Effector CD4-positive, alpha-beta T cell (primary cell): Measurements from ENCODE around the gene SYNGR2.

Experiments
- DNase-seq: peaks from one replicate; pipeline ENCODE4 v3.0.0-alpha.2; 2020

Gene SYNGR2

DNA sequence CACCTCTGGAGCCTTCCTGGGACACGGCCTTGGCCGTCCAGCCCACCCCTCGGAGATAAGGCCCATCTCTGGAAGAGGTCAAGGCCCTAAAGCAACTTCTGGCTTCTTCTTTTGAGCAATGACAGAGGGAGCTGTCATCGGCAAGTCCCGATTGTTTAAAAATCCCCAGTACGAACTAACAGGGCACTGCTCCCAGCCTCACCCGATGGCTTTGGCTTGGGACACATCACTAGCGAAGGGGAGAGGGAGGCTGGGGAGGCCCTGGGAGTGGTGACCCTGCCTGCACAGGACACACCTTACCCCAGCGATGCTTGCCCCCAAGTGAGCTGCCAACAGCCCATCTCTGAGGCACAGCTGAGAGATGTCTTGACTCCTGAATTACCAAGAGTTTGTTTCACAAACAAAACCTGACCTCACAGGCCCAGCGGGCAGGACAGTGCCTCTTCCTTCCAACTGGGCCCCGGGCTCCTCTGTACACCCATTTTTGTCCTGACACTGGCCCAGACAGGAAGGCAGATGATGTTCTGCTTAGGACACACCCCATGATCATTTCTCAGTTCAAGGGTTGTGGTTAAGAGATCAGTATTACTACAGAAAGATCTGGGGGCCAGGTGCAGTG, 4.8 kb downstream of the SYNGR2 start:
- no peak for DNase-seq

DNA sequence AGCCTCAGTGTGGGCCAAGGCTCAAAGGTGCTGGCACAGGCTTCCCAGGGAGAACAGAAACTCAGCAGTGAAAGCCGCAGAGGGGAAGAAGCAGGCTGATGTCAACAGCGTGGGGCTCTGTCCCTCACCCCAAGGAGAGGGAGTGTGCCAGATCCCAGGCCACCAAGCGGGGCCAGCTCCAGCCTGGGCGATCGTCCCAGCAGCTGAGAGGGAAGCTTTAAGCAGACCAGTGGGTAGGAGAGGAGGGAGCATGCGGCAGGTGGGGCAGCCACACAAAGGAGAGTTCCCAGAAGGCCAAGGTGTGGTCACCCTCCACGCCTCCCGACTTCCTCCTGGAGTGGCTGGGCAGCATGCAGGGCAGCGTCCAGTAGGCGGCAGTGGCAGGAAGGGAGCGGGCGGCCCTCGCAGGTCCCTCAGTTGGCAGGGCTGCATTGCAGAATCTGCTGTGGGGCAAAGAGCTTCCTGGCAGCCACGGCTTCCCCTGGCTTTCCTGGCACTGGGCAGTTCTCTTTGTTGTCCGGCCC, 6.0 kb downstream of the SYNGR2 start:
- DNase-seq: no peak

- DNase-seq: no peak
Observed at GRCh38 chr17:78174870-78175642, 6.7 kb downstream of the SYNGR2 start.

- no peak for DNase-seq
Observed at GRCh38 chr17:78175643-78175981, 7.2 kb downstream of the SYNGR2 start.

DNA sequence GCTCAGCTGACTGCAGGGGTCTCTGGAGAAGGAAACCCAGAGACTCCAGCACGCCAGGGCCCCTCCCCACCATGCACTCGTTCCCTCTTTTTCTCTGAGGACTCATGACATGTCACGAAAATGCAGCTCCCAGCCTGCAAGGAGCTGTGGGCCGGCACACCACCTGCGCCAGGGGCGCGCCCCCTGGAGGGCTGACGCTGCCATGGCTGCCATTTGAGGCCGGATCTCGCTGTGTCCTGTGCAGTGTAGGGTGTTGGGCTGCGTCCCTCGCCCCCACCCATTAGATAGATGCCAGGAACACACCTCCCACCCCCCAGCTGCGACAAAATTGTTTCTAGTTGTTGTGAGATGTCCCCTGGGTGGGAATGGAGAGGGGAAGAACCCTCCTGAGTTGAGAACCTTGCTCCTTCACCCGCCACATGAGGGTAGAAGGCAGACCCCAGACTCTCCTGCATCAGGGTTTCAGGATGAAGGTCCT, 8.2 kb downstream of the SYNGR2 start:
- DNase-seq: peak; percentile 67

DNA sequence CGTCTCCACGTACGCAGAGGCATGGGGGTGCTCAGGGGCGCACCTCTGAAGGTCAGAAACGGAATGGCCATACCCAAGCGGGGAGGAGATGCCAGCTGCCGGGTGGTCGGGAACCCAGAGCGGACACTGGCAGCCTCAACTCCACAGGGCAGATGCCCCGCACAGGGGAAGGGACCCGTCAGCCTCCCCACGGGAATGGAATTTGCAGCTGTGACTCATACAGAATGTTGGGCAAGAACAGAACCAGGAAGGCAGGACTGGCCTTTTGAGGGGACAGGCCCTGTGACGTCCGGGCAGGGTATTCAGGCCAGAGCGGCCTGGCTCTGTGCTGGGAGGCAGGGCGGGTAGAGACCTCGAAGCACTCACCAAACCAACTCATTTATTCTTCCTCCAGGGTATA, 11.0 kb downstream of the SYNGR2 start:
- no peak for DNase-seq

GRCh38 chr17:78180083-78180482, 11.7 kb downstream of the SYNGR2 start:
- DNase-seq: no peak

GRCh38 chr17:78180508-78180907, 12.1 kb downstream of the SYNGR2 start:
- DNase-seq: no peak

- no peak for DNase-seq
Observed at GRCh38 chr17:78182504-78182903, 14.1 kb downstream of the SYNGR2 start.

DNA sequence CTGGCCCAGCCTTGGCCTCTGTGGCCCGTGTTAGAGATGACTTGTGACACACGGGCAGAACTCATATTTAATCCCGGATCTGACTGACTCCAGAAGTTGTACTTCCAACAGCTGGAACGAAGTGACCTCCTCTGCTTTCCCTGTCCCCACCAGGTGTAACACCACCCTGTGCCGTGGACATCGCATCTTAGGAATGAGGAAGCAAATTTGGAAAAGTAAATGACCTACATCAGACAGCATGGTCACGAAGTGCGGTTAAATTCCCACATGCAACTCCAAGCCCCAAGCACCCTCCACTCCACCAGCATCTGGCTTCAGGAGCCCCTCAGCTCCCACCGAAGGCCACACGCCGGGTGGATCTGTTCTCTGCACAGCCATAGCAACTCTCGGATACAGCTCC, 15.5 kb downstream of the SYNGR2 start:
- no peak for DNase-seq

GRCh38 chr17:78184351-78184750, 16.0 kb downstream of the SYNGR2 start:
- DNase-seq: no peak

DNA sequence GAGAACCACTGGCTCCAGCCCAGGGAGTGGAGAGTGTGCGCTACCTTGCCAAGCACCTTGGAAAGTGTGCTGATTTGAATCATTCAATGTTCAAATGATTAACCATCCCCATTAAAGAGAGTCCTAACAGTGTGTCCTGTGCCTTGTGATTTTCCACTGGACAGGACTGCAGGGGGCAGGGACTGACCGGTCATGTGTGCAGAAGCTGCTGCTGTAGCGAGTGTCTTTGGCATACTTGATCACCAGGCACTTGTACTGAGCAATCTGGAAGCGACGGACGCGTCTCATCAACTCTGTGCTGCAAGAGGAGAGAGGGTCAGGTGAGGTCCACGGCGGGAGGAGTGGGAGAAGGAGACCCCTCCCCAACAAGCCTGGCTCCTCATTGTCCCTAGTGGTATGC, 16.5 kb downstream of the SYNGR2 start:
- DNase-seq: no peak

GRCh38 chr17:78185981-78186691, 17.8 kb downstream of the SYNGR2 start:
- DNase-seq: no peak

GRCh38 chr17:78186692-78187595, 18.6 kb downstream of the SYNGR2 start, which contains the start of the genes AFMID and TK1:
TSS of gene AFMID (plus strand) at chr17:78187362. CDS start at chr17:78187371, 9 bp downstream.
TSS of gene TK1 (minus strand) at chr17:78187052. CDS start at chr17:78186994, 58 bp downstream.
- peak; percentile 68 for DNase-seq

GRCh38 chr17:78196716-78197115, 28.3 kb downstream of the SYNGR2 start:
- DNase-seq: no peak

GRCh38 chr17:78197147-78197832, 28.9 kb downstream of the SYNGR2 start:
- DNase-seq: no peak

- DNase-seq: no peak
Observed at GRCh38 chr17:78200451-78200850, 32.1 kb downstream of the SYNGR2 start.

GRCh38 chr17:78202666-78203065, 34.3 kb downstream of the SYNGR2 start:
- no peak for DNase-seq

DNA sequence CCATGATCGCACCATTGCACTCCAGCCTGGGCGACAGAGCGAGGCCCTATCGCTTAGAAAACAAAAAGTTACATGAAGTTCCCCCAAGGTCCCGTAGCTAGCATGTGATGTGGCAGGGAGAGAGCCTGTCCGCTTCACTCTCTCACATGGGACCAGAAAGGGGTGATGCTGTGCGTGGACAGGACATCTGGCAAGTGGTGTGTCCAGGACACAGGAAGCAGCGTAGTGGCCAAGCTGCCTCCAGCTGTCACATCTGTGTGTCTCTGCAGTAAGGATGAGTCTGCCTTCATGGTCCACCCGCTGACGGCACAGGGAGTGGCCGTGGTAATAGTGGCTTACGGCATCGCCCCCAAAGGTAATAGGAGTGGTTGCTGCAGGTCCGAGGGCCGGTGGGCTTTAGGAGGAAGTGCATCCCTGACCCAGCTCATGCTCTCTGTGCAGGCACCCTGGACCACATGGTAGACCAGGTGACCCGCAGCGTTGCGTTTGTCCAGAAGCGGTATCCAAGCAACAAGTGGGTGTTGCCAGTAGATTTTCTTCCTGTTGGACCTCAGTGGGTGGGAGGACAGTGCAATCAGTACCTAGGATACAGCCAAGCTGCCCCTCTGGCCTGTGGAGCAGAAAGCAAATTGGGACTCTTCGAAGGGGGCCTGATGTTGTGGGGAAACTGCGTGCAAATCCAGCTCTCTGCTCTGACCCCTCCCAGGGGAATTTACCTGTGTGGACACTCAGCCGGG, 36.2 kb downstream of the SYNGR2 start:
- no peak for DNase-seq

DNA sequence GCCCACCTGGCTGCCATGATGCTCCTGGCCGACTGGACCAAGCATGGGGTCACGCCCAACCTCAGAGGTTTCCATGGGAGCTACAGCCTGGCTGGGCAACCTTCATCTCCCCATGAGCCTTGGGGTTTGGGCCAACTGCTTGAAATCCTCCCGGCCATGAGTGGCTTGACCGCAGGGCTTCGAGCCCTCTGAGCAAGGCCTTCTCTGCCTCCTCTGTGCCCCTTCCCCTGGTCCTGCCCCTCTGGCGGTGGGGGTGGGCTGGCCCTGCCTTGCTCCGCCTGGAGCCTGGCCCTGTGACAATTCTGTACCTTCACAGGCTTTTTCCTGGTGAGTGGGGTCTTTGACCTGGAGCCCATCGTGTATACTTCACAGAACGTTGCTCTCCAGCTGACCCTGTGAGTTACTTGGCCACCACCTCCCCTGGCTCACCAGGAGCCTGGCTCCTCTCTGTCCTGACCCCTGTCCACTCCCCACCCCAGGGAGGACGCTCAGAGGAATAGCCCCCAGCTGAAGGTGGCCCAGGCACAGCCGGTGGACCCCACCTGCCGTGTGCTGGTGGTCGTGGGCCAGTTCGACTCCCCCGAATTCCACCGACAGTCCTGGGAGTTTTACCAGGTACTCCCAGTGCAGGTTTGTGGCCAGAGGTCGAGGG, 36.9 kb downstream of the SYNGR2 start:
- DNase-seq: no peak
